H7 (cell line): ENCODE results near the gene GLP1R. TPM values are rescaled to one million over a fixed set of nuclear protein-coding genes. Genes with fewer than 3 reads are reported as not detected.
"Not testable (repeated sequence)": the region's sequence is repeated elsewhere in the genome, so short reads cannot be mapped to it uniquely, and the experiment has no call there.

Experiments
- DNase-seq: peaks from one replicate; pipeline ENCODE4 v3.0.0; 2012
- H3K27me3 ChIP-seq: 2 replicates; pipeline ENCODE4 v1.6.0; 2011; ENCODE audit warnings: mild to moderate bottlenecking, low read length; ENCODE audit not compliant: control insufficient read depth, insufficient read depth
- H3K36me3 ChIP-seq: replicated peaks from 2 replicates; pipeline ENCODE4 v1.5.1; 2011; ENCODE audit warnings: low read length; ENCODE audit not compliant: control insufficient read depth, insufficient read depth
- H3K4me3 ChIP-seq: 2 replicates; pipeline ENCODE4 v1.5.1; 2011; ENCODE audit warnings: low read depth, mild to moderate bottlenecking, control low read depth, low read length, moderate library complexity; ENCODE audit not compliant: insufficient read depth
- total RNA-seq: library from RNA; depleted of rRNA; stranded (reverse); fragments of >200 nt; shearing (Covaris generic); gene quantifications from 2 replicates; pipeline ENCODE4 v1.2.3, GENCODE V29; 2014; rRNA removed

Gene GLP1R
- total RNA-seq, 1 experiment from 2014 or later: 0.87 TPM

GRCh38 chr6:39130691-39131090 lies 82.1 kb downstream of the GLP1R start:
- Histone ChIP-seq H3K4me3 (no peak overlapping the region), H3K36me3 (no peaks in the 10 kb centered on the region), H3K27me3 (no peaks in the 10 kb centered on the region)
- no peak for DNase-seq

- not testable (repeated sequence) for H3K4me3 ChIP-seq, DNase-seq, H3K27me3 ChIP-seq, H3K36me3 ChIP-seq
Observed at GRCh38 chr6:39134761-39135160, 86.2 kb downstream of the GLP1R start.

GRCh38 chr6:39136207-39136606 lies 87.6 kb downstream of the GLP1R start:
- not testable (repeated sequence) for H3K27me3 ChIP-seq, H3K4me3 ChIP-seq, DNase-seq, H3K36me3 ChIP-seq

- Histone ChIP-seq H3K36me3 (no peaks in the 10 kb centered on the region), H3K27me3 (no peaks in the 10 kb centered on the region)
- DNase-seq: no peak
Observed at GRCh38 chr6:39137245-39137644, 88.7 kb downstream of the GLP1R start.

More at GRCh38 chr6:39137245-39137644, 88.7 kb downstream of the GLP1R start:
- no peak overlapping the region for H3K4me3 ChIP-seq

Other genes with a start within 250 kb of the GLP1R start
- 11.0 and 11.3 TPM in 2 replicates for gene SAYSD1, start 66.4 kb downstream of the GLP1R start, total RNA-seq
- gene KCNK5, start 180.7 kb downstream of the GLP1R start, total RNA-seq: 23.8 and 30.1 TPM in 2 replicates